Right lung (tissue), 5 donors: ENCODE results near the gene KLHDC3. TPM values are rescaled to one million over a fixed set of nuclear protein-coding genes. Genes with fewer than 3 reads are reported as not detected.
A peak's percentile ranks its signal among the peaks of the same experiment; 100 is the strongest.

Source experiments
- DNase-seq, 2 donors: peaks; one replicate each; pipeline ENCODE4 v3.0.0-alpha.2; 2013
- polyA plus RNA-seq, 5 donors: library from polyadenylated mRNA; unstranded; fragments of 120-200 nt; gene quantifications; one replicate each; pipeline versions ENCODE4 v1.2.1 to v1.2.3, GENCODE V29; 2013; ENCODE audit warnings: inconsistent platforms in 1 of 5, low replicate concordance in 1 of 5; ENCODE audit not compliant: insufficient read length in 5 of 5, insufficient read depth in 1 of 5

The KLHDC3 gene
- polyA plus RNA-seq, 5 donors, result 94.1 to 113 (median 101) TPM

DNA sequence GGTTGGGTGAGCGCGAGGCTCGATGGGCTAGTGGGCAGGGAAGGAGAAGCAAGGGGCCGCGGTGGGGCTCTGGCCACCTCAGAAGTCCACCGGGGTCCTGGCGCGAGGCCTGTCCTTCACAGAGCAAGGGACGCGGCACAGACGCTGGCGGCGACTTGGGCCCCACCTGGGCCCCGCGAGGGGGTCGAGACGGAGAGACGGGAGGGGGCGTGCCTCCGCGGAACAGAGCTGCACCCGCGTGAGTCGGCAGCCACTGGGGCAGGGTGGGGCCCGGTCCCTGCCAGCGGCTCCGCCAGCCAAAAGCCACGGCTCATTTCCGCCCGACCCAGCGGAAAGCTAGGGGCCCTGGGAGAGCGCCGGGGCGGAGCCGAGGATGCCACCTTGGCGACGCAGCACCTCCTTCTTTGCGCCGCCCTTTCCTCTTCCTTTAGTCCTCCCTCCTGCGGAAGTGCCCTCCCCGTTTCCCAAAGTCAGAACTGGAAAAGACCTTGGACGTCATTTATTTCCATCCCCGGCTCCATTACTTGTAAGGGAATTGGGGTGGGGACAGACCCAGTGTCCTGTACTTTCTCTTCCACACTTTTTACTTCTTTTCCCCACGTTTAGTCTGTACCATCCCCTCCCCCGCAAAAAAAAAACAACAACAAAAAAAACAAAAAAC, 39.6 kb downstream of the KLHDC3 start, which contains the start of gene CUL7:
Gene CUL7 (minus strand): TSS at position 307 of the 661 bp plus-strand sequence. CDS start 1,063 bp downstream, outside the sequence.
- DNase-seq, result peak; percentile 93 to 95

DNA sequence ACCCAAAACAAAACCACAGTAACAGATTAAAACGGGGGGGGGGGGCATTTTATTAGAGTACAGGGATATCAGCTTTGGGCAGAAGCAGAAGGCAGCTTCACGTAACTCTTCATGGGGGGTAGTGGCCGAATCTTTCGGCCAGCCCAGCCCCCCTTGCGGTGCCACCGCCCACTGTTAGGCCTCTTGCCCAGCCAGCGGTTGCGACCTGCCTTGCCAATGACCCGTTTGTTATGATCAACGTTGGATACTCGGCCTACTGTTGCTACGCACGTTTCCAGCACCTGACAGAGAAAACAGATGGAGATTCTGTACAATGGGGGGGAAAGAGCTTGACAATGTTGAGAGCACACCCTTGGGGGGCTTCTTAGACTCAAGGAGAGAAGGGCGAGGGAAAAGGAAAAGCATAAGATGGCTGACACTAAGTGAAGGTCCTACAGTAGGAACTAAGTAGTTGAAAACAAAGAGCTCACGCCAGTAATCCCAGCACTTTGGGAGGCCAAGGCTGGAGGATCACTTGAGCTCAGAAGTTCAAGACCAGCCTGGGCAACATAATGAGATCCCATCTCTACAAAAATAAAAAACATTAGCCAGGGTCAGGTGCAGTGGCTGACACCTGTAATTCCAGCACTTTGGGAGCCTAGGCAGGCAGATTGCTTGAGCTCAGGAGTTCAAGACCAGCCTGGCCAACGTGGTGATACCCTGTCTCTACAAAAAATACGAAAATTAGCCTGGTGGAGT, 40.3 kb downstream of the KLHDC3 start:
- no peak for DNase-seq

DNA sequence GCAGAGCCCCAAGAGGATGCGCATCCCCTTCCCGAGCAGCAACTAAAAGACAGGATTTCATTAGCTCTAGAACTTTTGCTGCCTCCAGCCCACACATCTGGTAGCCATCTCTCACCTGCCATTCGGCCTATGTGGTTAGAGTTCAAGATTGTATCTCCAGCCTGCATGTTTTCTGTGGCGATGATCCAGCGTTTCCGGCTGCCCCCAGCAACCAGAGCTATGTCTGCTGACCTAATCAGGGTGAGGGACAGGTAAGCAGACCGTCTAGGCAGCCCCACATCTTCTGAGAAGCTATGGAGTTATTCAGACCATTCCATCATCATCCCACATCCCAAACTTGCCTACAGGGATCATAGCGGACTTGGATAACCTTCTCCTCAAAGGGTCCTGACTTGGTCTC, 41.9 kb downstream of the KLHDC3 start:
- no peak for DNase-seq

DNA sequence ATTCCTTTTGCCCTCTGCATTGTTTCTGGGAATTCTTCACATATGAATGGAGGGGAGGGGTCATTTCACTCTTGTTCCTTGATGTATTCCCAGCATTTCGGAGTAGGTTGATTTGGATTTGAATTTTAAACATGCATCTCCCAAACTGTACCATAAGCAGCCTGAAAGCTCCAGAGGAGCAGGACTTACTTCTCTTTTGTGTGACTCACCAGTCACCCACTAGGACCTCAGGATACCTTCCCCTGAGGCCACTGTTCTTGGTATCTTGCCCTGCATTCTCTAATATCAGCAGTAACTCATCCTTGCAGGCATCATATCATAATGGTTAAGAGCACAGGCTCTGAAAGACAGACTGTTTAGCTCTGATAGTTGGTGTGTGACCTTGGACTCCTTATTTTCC, 44.5 kb downstream of the KLHDC3 start:
- no peak for DNase-seq

DNA sequence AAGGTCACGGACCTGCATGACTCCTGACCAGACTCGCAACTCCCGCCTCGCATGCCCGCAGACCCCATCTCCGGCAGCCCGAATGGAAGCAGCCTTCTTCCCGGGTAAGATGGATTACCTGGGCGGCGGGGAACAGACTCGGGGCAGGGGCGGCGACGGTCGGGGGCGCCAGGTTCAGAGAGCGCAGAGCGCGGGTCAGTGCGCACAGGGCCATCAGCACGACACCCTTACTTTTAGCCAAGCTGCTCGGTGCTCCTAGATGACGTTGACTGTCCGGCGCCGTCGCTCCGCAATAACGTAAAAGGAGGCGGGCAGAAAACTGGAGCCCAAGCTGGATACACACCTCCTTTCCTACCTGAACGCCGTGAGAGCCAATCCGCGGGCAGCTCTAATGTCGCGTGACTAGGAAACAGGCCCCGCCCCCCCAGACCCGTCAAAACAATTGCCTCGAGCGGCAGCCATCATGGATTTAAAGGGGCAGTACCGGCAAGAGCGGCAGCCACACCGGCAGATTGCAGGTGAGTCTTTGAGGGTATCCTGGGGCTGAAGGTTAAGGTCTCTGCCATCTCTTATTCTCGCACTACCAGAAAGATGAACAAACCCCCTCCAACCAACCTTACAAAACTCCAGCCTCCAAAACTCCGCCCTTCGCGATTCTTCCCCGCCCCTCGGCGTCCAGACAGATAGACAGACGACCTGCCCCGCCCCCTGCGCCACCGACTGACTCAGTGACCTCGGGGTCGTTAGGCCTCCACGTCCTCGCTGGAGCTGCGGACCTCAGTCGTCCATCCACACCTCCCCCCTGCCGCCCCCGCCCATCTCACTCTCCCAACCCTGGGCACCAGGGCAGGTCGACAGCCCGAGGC, 45.4 kb downstream of the KLHDC3 start, which contains the start of the genes KLC4 and MRPL2:
Gene KLC4 (plus strand): TSS at position 464 of the 866 bp plus-strand sequence. CDS start 1,705 bp downstream, outside the sequence.
Gene MRPL2 (minus strand): TSS at position 267 of the 866 bp plus-strand sequence. CDS start 53 bp downstream, at position 214.
- peak; percentile 97 to 98 for DNase-seq

DNA sequence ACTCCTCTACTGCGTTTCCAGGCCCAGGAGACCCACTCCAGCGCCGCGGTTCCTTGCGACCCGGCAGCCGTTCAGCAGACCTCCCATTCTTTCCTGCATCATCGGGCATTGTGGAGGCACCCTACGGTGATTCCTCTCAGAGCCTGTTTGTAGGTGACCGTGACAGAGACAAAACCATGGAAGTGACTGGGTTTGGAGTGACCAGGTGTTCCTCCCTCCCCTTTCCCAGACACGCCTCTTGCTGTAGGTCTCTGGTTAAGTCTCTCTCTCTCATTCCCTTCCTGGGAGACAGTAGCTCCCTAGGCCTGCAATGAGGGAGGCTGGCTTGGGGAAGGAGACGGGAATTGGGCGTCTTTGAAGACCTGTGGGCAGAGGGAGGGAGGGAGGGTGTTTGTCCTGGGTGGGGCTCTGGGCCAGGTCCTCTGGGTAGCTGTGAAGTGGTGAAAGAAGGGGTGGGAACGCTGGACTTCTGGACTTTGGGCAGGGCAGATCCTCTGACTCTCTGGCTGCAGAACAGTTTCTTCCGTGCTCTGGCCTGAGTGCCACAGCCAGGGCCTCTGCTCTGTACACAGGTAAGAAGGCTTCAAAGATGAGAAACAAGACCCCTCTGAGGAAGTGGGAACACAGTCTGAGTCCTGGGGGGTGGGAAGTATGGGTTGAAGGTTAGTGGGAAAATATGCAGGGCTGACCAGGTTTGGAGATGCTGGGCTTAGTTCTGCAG, 46.1 kb downstream of the KLHDC3 start:
- DNase-seq, result no peak

DNA sequence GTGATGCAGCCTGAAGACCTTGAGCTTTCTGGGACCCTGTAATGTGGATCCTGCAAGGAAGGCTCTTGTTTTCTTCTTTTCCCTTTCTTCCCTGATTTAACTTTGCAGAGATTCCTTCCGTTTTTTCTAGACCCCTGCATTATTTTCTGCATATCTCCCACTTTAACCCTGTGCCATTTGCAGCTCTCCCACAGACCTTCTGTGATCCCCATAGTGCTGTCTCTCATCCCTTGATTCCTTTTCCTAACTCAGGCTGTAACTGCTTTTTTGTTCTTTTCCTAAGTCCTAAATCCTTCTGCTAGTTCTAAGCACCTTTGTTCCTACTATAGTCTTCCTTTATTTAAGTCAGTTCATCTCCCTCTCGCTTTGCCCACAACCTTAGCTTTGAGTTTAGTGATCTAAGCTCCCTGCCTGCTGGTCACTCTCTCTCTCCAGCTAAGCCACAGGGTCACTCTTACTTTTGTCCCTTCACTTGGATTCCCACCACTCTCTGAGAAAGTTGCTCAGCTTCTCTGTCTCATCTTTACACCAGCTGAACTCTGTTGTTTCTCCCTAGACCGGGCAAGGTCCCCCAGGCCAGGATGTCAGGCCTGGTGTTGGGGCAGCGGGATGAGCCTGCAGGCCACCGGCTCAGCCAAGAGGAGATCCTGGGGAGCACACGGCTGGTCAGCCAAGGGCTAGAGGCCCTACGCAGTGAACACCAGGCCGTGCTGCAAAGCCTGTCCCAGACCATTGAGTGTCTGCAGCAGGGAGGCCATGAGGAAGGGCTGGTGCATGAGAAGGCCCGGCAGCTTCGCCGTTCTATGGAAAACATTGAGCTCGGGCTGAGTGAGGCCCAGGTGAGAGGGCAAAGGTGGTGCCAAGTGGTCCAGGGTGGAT, 46.9 kb downstream of the KLHDC3 start:
- no peak for DNase-seq

DNA sequence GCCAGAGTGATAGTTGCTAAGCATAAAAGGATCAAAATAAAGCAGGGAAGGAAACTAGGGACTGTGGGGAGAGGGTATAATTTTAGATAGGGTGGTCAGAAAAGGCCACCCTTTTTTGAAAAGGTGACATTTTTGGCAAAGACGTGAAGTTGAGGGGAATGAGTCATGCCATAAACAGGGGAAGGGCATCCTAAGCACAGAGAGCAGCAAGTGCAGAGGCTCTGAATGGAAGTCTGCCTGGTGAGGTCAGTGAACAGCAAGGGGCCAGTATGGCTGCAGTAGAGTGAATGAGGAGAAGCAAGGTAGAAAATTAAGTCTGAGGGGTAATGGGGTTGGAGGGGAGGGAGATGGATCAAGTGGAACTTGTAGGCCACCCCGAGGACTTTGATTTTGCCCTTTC, 47.8 kb downstream of the KLHDC3 start:
- DNase-seq, result no peak

DNA sequence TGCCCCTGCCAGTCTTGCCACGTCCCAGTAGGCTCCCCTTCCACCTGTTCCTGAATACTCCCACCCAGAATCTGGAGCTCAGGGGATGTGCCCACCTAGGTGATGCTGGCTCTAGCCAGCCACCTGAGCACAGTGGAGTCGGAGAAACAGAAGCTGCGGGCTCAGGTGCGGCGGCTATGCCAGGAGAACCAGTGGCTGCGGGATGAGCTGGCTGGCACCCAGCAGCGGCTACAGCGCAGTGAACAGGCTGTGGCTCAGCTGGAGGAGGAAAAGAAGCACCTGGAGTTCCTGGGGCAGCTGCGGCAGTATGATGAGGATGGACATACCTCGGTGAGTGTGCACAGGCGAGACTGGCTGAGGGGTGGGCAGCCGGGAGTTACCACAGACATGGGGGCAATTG, 48.8 kb downstream of the KLHDC3 start:
- no peak for DNase-seq

DNA sequence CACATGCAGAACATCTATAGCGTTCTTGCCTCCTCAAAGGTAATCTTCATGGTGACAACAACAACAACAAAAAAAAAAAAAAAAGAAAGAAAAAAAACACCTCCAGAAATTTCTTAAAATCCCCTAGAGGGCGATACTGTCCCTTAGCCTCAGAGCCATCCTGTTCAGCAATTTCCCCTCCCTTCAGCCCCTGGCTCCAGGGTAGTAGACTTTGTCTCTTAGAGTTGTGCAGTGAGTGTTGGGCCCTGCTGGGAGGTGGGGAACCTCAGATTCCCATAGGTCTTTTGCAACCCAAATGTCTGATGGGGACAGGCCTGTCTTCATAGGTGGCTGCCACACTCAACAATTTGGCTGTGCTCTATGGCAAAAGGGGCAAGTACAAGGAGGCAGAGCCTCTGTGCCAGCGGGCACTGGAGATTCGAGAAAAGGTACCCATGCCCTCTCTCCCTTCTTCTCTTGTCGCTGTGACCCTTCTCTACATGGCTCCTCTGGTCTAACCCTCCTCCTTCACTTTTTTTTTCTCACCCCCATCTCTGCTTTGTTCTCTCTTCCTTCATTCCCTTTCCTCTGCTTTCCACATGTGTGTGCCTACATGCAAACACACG, 56.1 kb downstream of the KLHDC3 start:
- DNase-seq, result no peak

Other genes starting within 250 kb of the KLHDC3 start
- gene BICRAL, start 232.2 kb upstream of the KLHDC3 start, polyA plus RNA-seq, result 10 to 100 TPM; 14.1 to 20.2 (median 18.8) TPM
- gene RPL7L1, start 134.6 kb upstream of the KLHDC3 start, polyA plus RNA-seq, result 100 to 1,000 TPM in 4 of 5 donors, 10 to 100 TPM in 1; 95.2 to 119 (median 111) TPM
- 1 to 10 TPM in 1 of 5 donors, under 1 TPM in 4; 0.28 to 1.1 (median 0.55) TPM for gene PTCRA, start 98.2 kb upstream of the KLHDC3 start, polyA plus RNA-seq
- gene CNPY3, start 84.8 kb upstream of the KLHDC3 start, polyA plus RNA-seq, result 10 to 100 TPM; 47.1 to 73.0 (median 66.2) TPM
- 1 to 10 TPM in 4 of 5 donors, under 1 TPM in 1; 0.83 to 1.6 (median 1.3) TPM for gene GNMT, start 53.5 kb upstream of the KLHDC3 start, polyA plus RNA-seq
- gene PEX6, start 35.1 kb upstream of the KLHDC3 start, polyA plus RNA-seq, result 10 to 100 TPM; 12.8 to 23.9 (median 17.8) TPM
- gene PPP2R5D, start 29.7 kb upstream of the KLHDC3 start, polyA plus RNA-seq, result 10 to 100 TPM; 60.3 to 71.3 (median 64.4) TPM
- 10 to 100 TPM; 77.5 to 90.4 (median 86.1) TPM for gene MEA1, start 303 bp upstream of the KLHDC3 start, polyA plus RNA-seq
- 10 to 100 TPM; 45.7 to 51.6 (median 50.2) TPM for gene RRP36, start 7.4 kb downstream of the KLHDC3 start, polyA plus RNA-seq
- gene CUL7, start 39.6 kb downstream of the KLHDC3 start, polyA plus RNA-seq, result 10 to 100 TPM; 33.6 to 51.1 (median 42.4) TPM
- gene MRPL2, start 45.2 kb downstream of the KLHDC3 start, polyA plus RNA-seq, result 10 to 100 TPM; 35.8 to 54.1 (median 43.8) TPM
- 10 to 100 TPM; 44.0 to 59.8 (median 45.1) TPM for gene KLC4, start 45.4 kb downstream of the KLHDC3 start, polyA plus RNA-seq
- 100 to 1,000 TPM; 232 to 304 (median 271) TPM for gene PTK7, start 62.1 kb downstream of the KLHDC3 start, polyA plus RNA-seq
- 10 to 100 TPM; 20.5 to 31.5 (median 27.1) TPM for gene SRF, start 157.0 kb downstream of the KLHDC3 start, polyA plus RNA-seq
- gene CUL9, start 167.9 kb downstream of the KLHDC3 start, polyA plus RNA-seq, result 10 to 100 TPM; 32.2 to 40.3 (median 37.6) TPM
- gene DNPH1, start 215.2 kb downstream of the KLHDC3 start, polyA plus RNA-seq, result 10 to 100 TPM; 21.3 to 44.9 (median 28.6) TPM
- under 1 TPM; 0.27 to 0.87 (median 0.56) TPM for gene TTBK1, start 229.2 kb downstream of the KLHDC3 start, polyA plus RNA-seq